Esophagus mucosa (tissue), 1 donor: ENCODE data around the gene SMIM31. TPM values are rescaled to one million over a fixed set of nuclear protein-coding genes. Genes with fewer than 3 reads are reported as not detected.

Experiments
- ATAC-seq: fragments of 200-7000 bp; cut with Tn5 transposase; one replicate; pipeline ENCODE4 v1.9.1; 2020
- total RNA-seq: library from RNA; stranded (reverse); gene quantifications from one replicate; pipeline ENCODE4 v1.2.4, GENCODE V29; 2023
- donor health status: DM: yes; HTN: yes; CAD: no.

SMIM31 gene
- total RNA-seq, 1 donor from 2014 or later = not detected

- ATAC-seq = no peak
These were observed 35.1 kb downstream of the SMIM31 start for GRCh38 chr4:164789047-164789446.

GRCh38 chr4:164790249-164790648 lies 36.3 kb downstream of the SMIM31 start:
- ATAC-seq = no peak

DNA sequence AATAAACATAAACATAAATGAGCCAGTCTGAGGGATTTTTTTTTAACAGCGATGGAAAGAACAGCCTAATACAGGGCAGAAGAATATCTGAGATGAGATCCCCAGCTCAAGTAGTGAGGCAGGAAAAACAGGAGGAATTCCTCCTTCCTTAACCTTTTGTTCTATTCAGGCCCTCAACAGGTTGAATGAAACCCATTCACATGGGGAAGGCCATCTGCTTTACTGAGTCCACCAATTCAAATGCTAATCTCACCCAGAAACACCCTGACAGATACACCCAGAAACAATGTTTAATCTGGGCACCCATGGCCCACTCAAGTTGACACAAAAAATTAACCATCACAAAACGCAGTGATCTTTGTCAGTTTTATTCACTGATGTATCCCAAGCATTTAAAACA lies 45.5 kb downstream of the SMIM31 start:
- ATAC-seq = no peak

DNA sequence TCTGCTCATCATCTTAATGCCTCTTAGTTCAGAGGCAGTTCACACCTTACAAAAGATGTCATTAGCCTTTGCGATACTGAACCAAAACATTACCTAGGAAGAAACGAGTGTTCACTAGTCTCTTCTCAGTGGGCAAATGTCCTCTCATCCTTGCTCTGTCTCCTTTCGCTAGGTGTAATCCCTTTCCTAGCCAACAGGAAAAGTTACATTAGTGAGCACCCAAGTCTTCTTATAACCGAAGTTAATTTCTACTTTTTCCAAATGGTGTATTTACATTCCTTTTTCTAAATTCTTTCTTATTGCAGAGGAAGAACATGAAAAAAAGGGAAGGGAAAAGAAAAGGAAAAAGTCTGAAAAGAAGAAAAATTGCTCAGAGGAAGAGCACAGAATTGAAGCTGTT lies 46.9 kb downstream of the SMIM31 start:
- ATAC-seq = no peak

GRCh38 chr4:164802301-164802901 lies 48.5 kb downstream of the SMIM31 start:
- no peak for ATAC-seq

- ATAC-seq = no peak
These were observed 49.8 kb downstream of the SMIM31 start for GRCh38 chr4:164803702-164804101.

DNA sequence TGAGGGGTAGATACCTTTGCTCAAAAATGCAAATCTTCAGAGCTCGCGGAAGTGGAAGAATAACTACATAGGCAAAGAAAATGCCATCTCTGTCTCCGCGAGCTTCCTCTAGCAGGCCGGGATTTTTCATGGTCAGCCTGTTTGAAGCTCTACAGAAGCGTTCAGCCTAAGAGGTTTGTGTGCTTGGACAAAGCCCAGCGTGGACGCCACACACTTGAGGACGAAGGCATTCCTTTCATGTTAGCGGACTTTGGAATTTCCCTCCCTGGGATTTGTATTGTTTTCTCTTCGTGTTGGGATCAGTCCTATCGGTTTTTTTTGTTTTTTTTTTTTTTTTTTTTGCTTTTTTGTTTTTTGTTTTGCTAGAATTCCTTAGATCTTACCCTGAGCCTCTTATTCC lies 53.7 kb downstream of the SMIM31 start:
- no peak for ATAC-seq

GRCh38 chr4:164813554-164813953 lies 59.6 kb downstream of the SMIM31 start:
- ATAC-seq = no peak

- no peak for ATAC-seq
These were observed 61.8 kb downstream of the SMIM31 start for GRCh38 chr4:164815711-164816110.

DNA sequence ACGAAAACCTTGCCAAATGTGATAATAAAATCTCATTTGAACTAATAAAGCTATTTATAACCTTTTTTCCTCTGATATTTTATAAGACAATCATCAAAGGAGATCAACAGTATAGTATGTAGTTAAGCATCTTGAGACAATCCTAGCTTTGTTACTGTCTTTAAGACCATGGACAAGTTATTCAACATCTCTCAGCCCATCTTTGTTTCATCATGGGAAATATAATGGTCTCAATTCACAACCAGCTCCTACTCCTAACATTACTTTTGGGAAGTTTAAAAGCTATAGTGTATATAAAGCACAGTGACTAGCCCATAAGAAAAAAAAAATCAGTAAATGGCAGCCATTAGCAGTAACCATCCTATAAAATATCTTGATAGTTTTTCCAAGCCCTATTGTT lies 65.4 kb downstream of the SMIM31 start:
- ATAC-seq = no peak

DNA sequence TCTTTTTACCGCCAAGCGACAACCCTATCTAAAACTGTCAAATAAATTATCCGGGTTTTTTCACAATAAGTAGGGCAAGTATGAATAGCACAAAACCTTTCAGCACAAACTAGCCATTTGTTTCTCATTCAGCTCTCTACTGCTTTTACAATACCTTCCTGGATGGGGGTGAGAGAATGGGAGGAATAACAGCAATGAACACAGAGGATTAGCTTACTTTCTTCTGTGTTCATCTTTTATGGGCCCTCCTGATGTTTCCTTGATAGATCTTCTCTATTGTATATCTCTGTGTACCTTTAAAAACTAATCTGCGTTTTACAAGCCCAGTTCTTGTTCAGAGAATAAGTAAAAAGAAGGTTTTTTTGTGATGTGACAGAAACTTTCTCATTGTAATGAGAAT lies 67.8 kb downstream of the SMIM31 start:
- ATAC-seq = no peak

DNA sequence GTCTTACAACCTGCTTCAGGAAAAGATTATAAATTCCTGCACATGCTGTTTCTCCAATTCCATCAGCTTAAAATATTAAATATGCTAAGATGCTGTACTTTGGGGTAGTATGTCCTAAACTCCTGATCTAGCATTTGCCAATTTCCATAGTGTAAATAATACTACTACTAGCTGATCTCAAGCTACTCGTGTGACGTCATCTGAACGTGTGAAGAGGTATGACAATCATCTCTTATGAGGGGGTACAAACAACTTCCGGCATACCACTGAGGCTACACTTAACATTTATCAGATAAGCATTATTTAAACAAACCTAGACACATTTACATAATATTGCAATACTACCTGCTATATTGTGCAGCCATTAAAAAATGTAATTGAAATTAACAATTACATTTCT lies 70.7 kb downstream of the SMIM31 start:
- ATAC-seq = no peak

DNA sequence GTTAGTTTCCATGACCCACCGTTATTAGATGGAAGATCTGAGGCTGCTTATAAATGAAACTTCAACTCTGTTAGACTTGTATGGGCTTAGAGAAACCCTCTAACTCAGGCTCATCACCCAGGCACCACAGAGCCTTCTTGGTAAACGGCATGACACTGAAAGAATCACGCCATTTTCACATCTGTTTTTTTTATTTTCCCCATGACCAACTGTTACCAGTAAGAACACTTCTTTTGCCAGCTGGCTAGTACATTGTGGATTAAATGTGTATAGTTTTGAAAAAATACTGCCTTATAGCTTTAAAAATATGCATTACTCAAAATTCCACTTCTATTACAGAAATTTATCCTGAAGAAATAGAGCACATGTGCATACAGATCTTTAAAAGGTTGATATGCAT lies 75.0 kb downstream of the SMIM31 start:
- no peak for ATAC-seq

GRCh38 chr4:164846566-164846965 lies 92.6 kb downstream of the SMIM31 start:
- no peak for ATAC-seq

DNA sequence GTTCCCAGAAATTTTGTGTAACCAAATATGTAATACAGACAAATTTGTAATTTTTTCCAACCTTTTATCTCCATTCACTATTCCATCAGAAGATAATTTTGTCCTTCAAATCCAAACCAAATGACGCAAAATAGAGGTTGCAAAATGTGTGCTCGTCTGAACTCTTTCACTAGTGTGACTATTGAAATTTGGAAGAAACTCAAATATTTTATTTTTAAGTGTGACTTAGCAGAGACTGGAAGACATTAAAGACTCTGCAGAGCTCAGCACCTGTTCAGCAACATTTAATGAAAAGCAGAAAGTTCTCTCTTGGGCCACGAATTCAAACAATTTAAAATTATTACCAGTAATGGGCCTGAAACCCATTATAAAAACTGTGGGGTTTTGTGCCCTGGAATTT lies 93.1 kb downstream of the SMIM31 start:
- no peak for ATAC-seq

DNA sequence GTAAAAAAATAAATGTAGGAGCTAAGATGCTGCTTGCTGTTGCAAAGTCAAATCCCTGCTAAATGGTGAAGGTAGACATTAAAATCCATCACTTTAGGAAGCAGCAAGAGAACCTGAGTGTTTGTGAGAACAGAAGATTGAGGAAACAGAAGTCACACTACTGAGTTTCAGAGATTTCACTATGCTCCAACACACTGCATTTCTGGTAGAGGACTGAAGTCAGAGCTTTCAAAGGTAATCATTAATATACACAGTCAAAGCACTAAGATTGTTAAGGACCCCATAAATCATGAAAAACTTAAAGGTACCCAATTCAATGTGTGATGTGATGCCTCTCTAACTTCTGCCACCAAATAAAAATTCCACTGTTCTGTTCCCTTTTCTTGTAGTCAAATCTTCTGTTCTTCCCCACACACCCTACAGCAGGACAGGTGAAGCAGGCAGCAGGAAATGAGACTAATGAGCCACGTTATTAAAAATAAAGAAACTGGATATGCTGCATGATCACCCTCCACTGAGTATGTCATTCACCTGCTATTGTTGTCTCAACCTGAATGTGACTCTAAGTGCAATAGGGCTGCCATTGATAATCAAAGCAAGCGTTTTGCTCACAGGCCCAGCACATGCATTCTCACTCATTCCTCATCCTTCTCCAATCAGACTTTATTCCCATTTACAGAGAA lies 94.2 kb downstream of the SMIM31 start:
- no peak for ATAC-seq

Other genes starting within 250 kb of the SMIM31 start
- not detected for gene APELA, start 123.0 kb downstream of the SMIM31 start, total RNA-seq
- not detected for gene TRIM61, start 223.5 kb downstream of the SMIM31 start, total RNA-seq